HFFc6 (cell line): ENCODE measurements around the gene AK2. TPM values are rescaled to one million over a fixed set of nuclear protein-coding genes. Genes with fewer than 3 reads are reported as not detected.

Experiments used
- DNase-seq: peaks from one replicate; pipeline ENCODE4 v3.0.0-alpha.2; 2018
- H3K27ac Mint-ChIP-seq: 2 replicates; pipeline ENCODE4 v1.8.0; 2020; ENCODE audit warnings: mild to moderate bottlenecking, mixed read lengths
- H3K27me3 Mint-ChIP-seq: 2 replicates; pipeline ENCODE4 v1.8.0; 2021; ENCODE audit warnings: mild to moderate bottlenecking, moderate library complexity, mixed read lengths; ENCODE audit not compliant: insufficient read depth
- H3K36me3 Mint-ChIP-seq: 2 replicates; pipeline ENCODE4 v1.8.0; 2021; ENCODE audit warnings: low read depth, mixed read lengths
- H3K4me1 Mint-ChIP-seq: 2 replicates; pipeline ENCODE4 v1.8.0; 2020; ENCODE audit warnings: low read depth, mixed read lengths
- H3K4me3 Mint-ChIP-seq: 2 replicates; pipeline ENCODE4 v1.8.0; 2020; ENCODE audit warnings: mild to moderate bottlenecking, moderate library complexity, mixed read lengths
- H3K9me3 Mint-ChIP-seq: 2 replicates; pipeline ENCODE4 v1.8.0; 2020; ENCODE audit warnings: mild to moderate bottlenecking, mixed read lengths
- total RNA-seq, 6 experiments: library from RNA; stranded (reverse); fragmentation: NEBNext Ultra II Directional; extraction: Animal tissue kit (Norgen Biotek cat#: 25700); gene quantifications; 2 replicates in 1 of 6; 3 replicates in 5 of 6; pipeline ENCODE4 v1.2.3, GENCODE V29; 2021
- TF ChIP-seq, protein P1 (sequence below): fragments of 200-600 bp; sonication (generic); IDR thresholded peaks from 2 replicates; pipeline ENCODE4 v1.5.0; 2021; ENCODE audit warnings: antibody characterized with exemption, mild to moderate bottlenecking

Gene AK2
- total RNA-seq, 6 experiments from 2014 or later: 160 to 173 (median 168) TPM

- TF ChIP-seq, protein P1, sequence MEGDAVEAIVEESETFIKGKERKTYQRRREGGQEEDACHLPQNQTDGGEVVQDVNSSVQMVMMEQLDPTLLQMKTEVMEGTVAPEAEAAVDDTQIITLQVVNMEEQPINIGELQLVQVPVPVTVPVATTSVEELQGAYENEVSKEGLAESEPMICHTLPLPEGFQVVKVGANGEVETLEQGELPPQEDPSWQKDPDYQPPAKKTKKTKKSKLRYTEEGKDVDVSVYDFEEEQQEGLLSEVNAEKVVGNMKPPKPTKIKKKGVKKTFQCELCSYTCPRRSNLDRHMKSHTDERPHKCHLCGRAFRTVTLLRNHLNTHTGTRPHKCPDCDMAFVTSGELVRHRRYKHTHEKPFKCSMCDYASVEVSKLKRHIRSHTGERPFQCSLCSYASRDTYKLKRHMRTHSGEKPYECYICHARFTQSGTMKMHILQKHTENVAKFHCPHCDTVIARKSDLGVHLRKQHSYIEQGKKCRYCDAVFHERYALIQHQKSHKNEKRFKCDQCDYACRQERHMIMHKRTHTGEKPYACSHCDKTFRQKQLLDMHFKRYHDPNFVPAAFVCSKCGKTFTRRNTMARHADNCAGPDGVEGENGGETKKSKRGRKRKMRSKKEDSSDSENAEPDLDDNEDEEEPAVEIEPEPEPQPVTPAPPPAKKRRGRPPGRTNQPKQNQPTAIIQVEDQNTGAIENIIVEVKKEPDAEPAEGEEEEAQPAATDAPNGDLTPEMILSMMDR: no peak
- Mint-ChIP-seq H3K27ac (peak within 1 kb of the TSS; percentile 47), H3K4me1 (peaks cover 25% of the 10 kb centered on the region), H3K27me3 (peaks cover 4% of the 10 kb centered on the region), H3K9me3 (no peaks in the 10 kb centered on the region), H3K36me3 (no peaks in the 10 kb centered on the region), H3K4me3 (peak within 1 kb of the TSS; percentile 89)
- peak; percentile 90 for DNase-seq
These were observed 44.3 kb upstream of the AK2 start, which contains the start of gene AZIN2 for GRCh38 chr1:33080885-33081553. Gene AZIN2 (plus strand): TSS chr1:33081153. CDS start chr1:33082250, 1,097 bp downstream.

GRCh38 chr1:33080373-33080772, 43.7 kb upstream of the AK2 start:
- TF ChIP-seq, protein P1: no peak
- peak overlapping the region; percentile 89 for H3K4me3 Mint-ChIP-seq

DNA sequence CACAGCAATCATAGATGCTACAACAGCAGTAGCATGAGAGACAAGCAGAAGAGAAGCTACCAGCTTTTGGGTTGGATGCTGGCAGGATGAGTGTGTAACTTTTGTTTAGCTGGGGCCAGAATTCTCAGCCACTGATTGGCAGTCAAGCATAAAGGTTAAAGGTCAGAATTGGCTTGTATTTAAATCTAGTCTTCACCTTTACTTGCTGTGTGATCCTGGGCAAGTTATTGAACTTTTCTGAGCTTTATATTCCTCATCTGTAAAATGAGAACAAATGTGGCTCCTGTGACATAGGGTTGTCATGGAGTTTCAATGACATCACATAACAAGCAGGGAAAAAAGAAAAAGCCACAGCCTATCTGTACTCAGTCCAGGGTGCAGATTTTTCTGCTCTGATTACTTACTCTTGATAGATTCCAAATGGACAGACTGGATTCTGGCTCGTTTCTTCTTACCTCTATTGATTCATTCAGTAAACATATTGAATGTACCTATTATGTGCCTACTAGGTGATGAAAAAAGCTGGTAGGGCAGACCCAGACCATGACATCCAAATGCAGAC, 41.4 kb upstream of the AK2 start:
- Mint-ChIP-seq H3K27me3 (peaks cover 2% of the 10 kb centered on the region; the same call in 1 of the 2 replicates), H3K27ac (no peak overlapping the region), H3K4me1 (peaks cover 25% of the 10 kb centered on the region), H3K4me3 (no peak overlapping the region), H3K36me3 (no peaks in the 10 kb centered on the region), H3K9me3 (no peaks in the 10 kb centered on the region)
- DNase-seq: no peak
- TF ChIP-seq, protein P1: no peak

More at GRCh38 chr1:33080373-33080772, 43.7 kb upstream of the AK2 start:
- Mint-ChIP-seq H3K36me3 (no peaks in the 10 kb centered on the region), H3K9me3 (no peaks in the 10 kb centered on the region), H3K27me3 (peaks cover 4% of the 10 kb centered on the region), H3K4me1 (peaks cover 25% of the 10 kb centered on the region), H3K27ac (peak overlapping the region; percentile 46)
- DNase-seq: no peak

DNA sequence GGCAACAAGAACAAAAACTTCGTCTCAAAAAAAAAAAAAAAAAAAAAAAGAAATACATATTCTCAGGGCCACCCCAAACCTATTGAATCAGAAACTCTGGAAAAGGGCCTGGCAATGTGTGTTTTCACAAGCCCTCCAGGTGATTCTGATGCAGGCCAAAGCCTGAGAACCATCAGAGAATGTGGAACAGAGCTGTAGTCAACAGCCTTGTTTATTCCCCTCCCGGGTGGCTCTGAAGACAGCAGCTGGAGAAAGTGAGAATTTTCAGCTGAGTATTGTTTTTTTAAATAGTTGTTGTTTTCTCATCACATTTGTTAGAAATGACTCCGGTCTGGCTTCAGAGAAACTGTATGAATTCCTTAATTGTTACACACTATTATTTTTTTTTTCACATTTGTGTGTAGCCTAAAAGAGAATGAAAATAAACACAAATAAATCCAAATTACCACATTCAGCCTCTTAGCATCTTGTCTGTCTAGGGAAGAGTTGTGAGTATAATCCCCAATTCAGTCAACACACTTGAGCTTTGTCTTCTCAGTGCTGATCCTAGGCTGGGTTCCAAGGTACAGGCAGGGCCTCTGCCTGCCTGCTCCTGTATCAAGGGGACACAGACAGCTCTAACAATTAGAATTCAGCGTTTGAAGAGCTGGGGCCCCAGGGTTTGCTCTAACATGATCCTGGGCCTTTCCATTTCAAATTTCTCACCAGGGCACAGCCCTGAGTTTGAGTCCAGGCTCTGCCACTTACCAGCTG, 37.7 kb upstream of the AK2 start:
- Mint-ChIP-seq H3K27ac (no peak overlapping the region), H3K36me3 (no peaks in the 10 kb centered on the region), H3K4me3 (no peak overlapping the region), H3K27me3 (peaks cover 2% of the 10 kb centered on the region), H3K4me1 (no peaks in the 10 kb centered on the region), H3K9me3 (no peaks in the 10 kb centered on the region)
- TF ChIP-seq, protein P1: no peak
- no peak for DNase-seq

- Mint-ChIP-seq H3K4me1 (peaks cover 9% of the 10 kb centered on the region), H3K27me3 (peaks cover 2% of the 10 kb centered on the region), H3K9me3 (peaks cover under 1% of the 10 kb centered on the region; the same call in 1 of the 2 replicates), H3K4me3 (no peak overlapping the region), H3K27ac (no peak overlapping the region), H3K36me3 (no peaks in the 10 kb centered on the region)
- DNase-seq: no peak
- TF ChIP-seq, protein P1: no peak
These were observed 36.0 kb upstream of the AK2 start for GRCh38 chr1:33072707-33073106.
